Hepatocyte (in vitro differentiated cells): ENCODE results near the gene SMAD3.

Experiments
- EZH2phosphoT487 ChIP-seq: fragments of 200-600 bp; sonication (generic); IDR thresholded peaks from one replicate; pipeline ENCODE4 v1.6.1; 2018; ENCODE audit warnings: antibody characterized with exemption, mild to moderate bottlenecking, low read depth, moderate library complexity; ENCODE audit not compliant: unreplicated experiment, severe bottlenecking
- TF ChIP-seq, protein P1 (sequence below): fragments of 200-600 bp; sonication (generic); IDR thresholded peaks from 2 replicates; pipeline ENCODE4 v1.5.1; 2016; ENCODE audit warnings: antibody characterized with exemption, mild to moderate bottlenecking; ENCODE audit not compliant: poor library complexity

DNA sequence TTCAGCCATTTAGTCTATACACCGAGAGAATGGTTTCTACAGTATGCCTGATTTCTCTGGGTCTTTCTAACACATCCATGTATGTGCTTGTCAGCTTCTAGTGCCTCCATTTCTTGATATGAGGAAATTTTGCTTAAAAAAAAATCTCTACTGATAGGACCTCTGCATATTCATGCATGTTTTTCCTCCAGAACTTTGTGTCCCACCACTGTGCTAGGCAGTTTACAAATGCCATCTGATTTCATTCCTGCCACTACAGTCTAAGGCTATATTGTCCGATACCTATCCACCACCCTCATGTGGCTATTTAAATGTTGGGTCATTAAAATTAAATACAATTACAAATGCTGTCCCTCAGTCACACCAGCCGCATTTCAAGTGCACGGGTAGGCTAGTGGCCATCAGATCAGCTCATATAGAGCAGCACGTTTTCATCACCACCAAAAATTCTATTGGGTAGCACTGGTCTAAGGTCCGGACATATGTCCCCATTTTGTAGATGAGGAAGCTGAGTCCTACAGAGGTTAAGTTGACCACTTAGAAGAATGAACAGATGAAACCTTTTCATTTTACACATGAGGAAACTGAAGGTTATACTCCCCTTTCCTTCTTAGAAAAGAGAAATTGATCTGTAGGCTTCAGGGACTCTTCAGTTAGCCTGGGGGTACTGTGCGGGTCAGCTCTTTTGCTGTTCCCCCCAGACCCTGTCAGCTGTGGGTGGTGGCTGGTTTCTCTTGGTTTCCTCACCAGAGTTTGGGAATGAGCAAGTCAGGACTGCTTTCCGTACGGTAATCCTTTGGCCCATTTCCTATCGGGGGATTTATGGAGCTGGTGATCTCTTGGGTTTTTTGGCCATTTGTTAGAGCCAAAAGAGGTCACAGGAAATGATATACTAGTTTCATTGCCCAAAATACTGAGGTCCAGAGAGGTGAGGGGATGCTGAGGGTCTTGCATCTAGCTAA, 56.5 kb downstream of the SMAD3 start:
- TF ChIP-seq, protein P1, sequence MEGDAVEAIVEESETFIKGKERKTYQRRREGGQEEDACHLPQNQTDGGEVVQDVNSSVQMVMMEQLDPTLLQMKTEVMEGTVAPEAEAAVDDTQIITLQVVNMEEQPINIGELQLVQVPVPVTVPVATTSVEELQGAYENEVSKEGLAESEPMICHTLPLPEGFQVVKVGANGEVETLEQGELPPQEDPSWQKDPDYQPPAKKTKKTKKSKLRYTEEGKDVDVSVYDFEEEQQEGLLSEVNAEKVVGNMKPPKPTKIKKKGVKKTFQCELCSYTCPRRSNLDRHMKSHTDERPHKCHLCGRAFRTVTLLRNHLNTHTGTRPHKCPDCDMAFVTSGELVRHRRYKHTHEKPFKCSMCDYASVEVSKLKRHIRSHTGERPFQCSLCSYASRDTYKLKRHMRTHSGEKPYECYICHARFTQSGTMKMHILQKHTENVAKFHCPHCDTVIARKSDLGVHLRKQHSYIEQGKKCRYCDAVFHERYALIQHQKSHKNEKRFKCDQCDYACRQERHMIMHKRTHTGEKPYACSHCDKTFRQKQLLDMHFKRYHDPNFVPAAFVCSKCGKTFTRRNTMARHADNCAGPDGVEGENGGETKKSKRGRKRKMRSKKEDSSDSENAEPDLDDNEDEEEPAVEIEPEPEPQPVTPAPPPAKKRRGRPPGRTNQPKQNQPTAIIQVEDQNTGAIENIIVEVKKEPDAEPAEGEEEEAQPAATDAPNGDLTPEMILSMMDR = no peak
- no peak for TF ChIP-seq EZH2phosphoT487
